HL-60 (cell line): ENCODE data around the gene OR52L1.

Experiments
- DNase-seq, 2 experiments: peaks; one replicate each; pipeline ENCODE4 v3.0.0-alpha.2; 2010 to 2020; ENCODE audit warnings: low read depth in 1 of 2, low spot score in 1 of 2
- H3K27ac ChIP-seq: fragments of 250-450 bp; sonication (Bioruptor Pico); replicated peaks from 2 replicates; pipeline ENCODE4 v1.5.1; 2020; ENCODE audit warnings: mild to moderate bottlenecking, moderate library complexity
- H3K27me3 ChIP-seq: fragments of 250-450 bp; sonication (Bioruptor Pico); 2 replicates; pipeline ENCODE4 v1.5.1; 2021; ENCODE audit warnings: mild to moderate bottlenecking, moderate library complexity; ENCODE audit not compliant: insufficient read depth, poor library complexity, severe bottlenecking
- H3K4me3 ChIP-seq: replicated peaks from 2 replicates; pipeline ENCODE4 v1.5.1; 2011; ENCODE audit warnings: mild to moderate bottlenecking, control low read depth, low read length; ENCODE audit not compliant: insufficient read depth
- GABPA ChIP-seq: IDR thresholded peaks from 2 replicates; pipeline ENCODE4 v1.6.1; 2012; ENCODE audit warnings: low read depth
- POLR2AphosphoS5 ChIP-seq: IDR thresholded peaks from 2 replicates; pipeline ENCODE4 v1.6.1; 2012; ENCODE audit warnings: low read depth
- SPI1 ChIP-seq: IDR thresholded peaks from 2 replicates; pipeline ENCODE4 v1.6.1; 2012; ENCODE audit warnings: low read depth, mild to moderate bottlenecking, borderline replicate concordance
- TF ChIP-seq, protein P1 (sequence below): IDR thresholded peaks from 2 replicates; pipeline ENCODE4 v1.6.1; 2012; ENCODE audit warnings: low read depth; ENCODE audit not compliant: insufficient replicate concordance
- TF ChIP-seq, protein P2 (sequence below): IDR thresholded peaks from one replicate; pipeline ENCODE4 v1.5.1; 2011; ENCODE audit warnings: low read length, control low read depth, inconsistent platforms; ENCODE audit not compliant: insufficient read depth

OR52L1 gene

DNA sequence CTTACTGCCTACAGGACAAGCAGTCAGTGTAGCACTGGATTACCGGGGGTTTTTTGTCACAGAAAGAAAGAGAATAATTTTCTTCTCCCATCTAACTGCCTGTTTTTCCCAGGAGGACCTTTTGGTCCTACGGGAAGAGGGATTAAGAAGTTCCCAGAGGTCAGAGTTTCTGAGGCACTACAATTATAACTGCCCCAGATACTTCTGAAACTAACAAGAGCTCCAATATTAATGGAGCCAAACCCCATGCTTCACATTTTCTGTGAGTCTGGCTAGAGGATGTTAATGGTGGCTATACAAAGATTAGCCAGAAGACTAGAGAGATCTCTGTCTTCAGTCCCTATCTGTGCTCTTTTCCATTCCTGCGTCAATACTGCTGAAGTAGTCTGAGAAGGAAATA is 44.8 kb downstream of the OR52L1 start, which contains the start of gene OR56A3:
Gene OR56A3 (plus strand): TSS at position 301 of the 400 bp plus-strand sequence. CDS start 5,096 bp downstream, outside the sequence.
- no peak for TF ChIP-seq GABPA
- H3K27me3 ChIP-seq: peaks cover 7% of the 10 kb centered on the region
- H3K27ac ChIP-seq: no peak within 1 kb of the TSS
- no peak within 1 kb of the TSS for H3K4me3 ChIP-seq
- DNase-seq: no peak

DNA sequence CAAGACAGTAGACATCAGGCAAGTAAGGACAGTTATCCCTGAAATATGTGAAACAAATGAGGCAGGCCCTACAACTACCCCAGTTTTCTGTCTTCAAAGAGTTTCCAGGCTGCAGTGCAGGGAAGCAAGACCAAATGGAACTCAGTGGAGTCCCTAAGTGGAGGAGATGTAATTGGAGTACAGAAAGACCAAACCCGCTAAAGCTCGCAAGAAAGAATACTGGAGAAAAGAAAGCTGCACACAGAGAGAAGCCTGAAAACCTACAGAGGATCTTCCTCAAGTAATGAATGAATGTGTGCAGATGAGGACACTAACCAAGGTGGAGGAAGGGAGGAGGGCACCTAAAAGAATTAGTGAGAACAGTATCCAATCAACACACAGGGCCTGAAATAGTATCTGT is 46.0 kb downstream of the OR52L1 start:
- TF ChIP-seq GABPA: no peak
- TF ChIP-seq POLR2AphosphoS5: no peak
- TF ChIP-seq SPI1: no peak
- TF ChIP-seq, protein P1, sequence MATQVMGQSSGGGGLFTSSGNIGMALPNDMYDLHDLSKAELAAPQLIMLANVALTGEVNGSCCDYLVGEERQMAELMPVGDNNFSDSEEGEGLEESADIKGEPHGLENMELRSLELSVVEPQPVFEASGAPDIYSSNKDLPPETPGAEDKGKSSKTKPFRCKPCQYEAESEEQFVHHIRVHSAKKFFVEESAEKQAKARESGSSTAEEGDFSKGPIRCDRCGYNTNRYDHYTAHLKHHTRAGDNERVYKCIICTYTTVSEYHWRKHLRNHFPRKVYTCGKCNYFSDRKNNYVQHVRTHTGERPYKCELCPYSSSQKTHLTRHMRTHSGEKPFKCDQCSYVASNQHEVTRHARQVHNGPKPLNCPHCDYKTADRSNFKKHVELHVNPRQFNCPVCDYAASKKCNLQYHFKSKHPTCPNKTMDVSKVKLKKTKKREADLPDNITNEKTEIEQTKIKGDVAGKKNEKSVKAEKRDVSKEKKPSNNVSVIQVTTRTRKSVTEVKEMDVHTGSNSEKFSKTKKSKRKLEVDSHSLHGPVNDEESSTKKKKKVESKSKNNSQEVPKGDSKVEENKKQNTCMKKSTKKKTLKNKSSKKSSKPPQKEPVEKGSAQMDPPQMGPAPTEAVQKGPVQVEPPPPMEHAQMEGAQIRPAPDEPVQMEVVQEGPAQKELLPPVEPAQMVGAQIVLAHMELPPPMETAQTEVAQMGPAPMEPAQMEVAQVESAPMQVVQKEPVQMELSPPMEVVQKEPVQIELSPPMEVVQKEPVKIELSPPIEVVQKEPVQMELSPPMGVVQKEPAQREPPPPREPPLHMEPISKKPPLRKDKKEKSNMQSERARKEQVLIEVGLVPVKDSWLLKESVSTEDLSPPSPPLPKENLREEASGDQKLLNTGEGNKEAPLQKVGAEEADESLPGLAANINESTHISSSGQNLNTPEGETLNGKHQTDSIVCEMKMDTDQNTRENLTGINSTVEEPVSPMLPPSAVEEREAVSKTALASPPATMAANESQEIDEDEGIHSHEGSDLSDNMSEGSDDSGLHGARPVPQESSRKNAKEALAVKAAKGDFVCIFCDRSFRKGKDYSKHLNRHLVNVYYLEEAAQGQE: no peak
- TF ChIP-seq, protein P2, sequence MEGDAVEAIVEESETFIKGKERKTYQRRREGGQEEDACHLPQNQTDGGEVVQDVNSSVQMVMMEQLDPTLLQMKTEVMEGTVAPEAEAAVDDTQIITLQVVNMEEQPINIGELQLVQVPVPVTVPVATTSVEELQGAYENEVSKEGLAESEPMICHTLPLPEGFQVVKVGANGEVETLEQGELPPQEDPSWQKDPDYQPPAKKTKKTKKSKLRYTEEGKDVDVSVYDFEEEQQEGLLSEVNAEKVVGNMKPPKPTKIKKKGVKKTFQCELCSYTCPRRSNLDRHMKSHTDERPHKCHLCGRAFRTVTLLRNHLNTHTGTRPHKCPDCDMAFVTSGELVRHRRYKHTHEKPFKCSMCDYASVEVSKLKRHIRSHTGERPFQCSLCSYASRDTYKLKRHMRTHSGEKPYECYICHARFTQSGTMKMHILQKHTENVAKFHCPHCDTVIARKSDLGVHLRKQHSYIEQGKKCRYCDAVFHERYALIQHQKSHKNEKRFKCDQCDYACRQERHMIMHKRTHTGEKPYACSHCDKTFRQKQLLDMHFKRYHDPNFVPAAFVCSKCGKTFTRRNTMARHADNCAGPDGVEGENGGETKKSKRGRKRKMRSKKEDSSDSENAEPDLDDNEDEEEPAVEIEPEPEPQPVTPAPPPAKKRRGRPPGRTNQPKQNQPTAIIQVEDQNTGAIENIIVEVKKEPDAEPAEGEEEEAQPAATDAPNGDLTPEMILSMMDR: no peak
- H3K27ac ChIP-seq: no peak overlapping the region
- no peak for DNase-seq
- H3K27me3 ChIP-seq: peaks cover 7% of the 10 kb centered on the region
- no peak overlapping the region for H3K4me3 ChIP-seq

DNA sequence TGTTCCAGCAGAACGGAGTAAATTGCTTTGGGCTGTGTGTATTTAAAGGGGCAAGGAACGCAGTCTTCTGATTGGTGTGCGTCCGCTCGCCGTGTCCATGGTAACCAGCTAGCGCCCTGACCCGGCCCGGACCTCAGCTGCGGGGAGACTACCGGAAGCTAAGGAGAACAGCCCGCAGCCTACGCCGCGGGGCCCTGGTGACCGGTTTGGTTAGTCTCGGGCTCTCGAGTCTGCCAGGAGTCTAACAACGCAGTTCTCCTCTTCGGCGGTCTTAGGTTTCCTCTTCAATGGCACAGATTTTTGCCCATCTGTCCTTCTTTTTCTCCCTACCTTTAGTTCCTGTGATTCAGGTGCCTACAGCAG is 48.2 kb downstream of the OR52L1 start:
- TF ChIP-seq, protein P1: no peak
- TF ChIP-seq SPI1 (no peak), GABPA (no peak), POLR2AphosphoS5 (no peak)
- TF ChIP-seq, protein P2: no peak
- H3K4me3 ChIP-seq: no peak overlapping the region
- H3K27me3 ChIP-seq: peaks cover under 1% of the 10 kb centered on the region
- no peak for DNase-seq
- H3K27ac ChIP-seq: no peak overlapping the region

DNA sequence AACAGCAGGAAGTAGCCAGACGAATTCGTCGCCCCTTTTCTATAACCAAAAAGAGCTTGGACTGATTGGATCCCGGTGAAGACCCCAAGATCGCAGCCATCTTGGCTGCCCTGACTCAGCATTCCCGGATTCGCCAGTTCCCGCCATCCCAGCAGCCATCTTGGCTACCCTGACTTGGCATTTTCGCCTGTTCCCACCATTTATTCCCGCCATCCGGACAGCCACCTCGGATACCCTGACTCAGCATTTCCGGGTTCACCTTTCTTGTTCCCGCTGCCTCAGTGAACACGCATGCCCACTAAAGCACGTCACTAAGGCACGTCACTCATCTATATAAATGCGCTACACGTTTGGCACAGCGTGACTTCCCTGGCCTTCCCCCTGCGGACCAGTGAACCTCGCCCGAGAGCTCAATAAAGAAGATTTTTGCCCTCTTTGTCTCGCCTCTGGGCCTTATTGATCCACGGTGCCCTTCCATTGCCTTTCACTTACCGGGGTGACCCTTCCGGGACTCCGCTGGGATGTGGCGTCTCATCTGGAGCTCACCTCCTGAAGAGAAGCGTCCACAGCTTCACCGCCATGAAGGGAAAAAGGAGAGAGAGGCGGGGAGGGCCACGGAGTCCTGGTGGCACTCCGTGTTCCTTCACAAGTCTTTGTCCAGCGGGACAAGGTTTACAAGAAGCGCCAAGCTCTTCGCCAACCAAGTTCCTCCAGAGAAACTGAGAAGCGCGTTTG is 48.8 kb downstream of the OR52L1 start:
- no peak overlapping the region for H3K4me3 ChIP-seq
- DNase-seq: no peak
- H3K27ac ChIP-seq: no peak overlapping the region
- no peaks in the 10 kb centered on the region for H3K27me3 ChIP-seq
- TF ChIP-seq, protein P2: no peak
- TF ChIP-seq POLR2AphosphoS5 (no peak), GABPA (no peak), SPI1 (no peak)
- TF ChIP-seq, protein P1: no peak
